GM12892 (cell line): ENCODE measurements around the gene SLC2A5.

ENCODE experiments used
- POLR2A ChIP-seq: IDR thresholded peaks from 2 replicates; pipeline ENCODE4 v1.6.1; 2011; ENCODE audit warnings: low read depth, low read length, control low read depth
- POLR2AphosphoS5 ChIP-seq: IDR thresholded peaks from 2 replicates; pipeline ENCODE4 v1.6.1; 2011; ENCODE audit warnings: low read depth, low read length, control low read depth

- TF ChIP-seq POLR2AphosphoS5 (no peak; the same call in 1 of the 2 replicates), POLR2A (no peak)
Measured at GRCh38 chr1:9045861-9046510, 23.4 kb downstream of the SLC2A5 start.
